Heart right ventricle (tissue), 16 donors: ENCODE data around the gene TMEM253. TPM values are rescaled to one million over a fixed set of nuclear protein-coding genes. Genes with fewer than 3 reads are reported as not detected.
A peak's percentile ranks its signal among the peaks of the same experiment; 100 is the strongest.

Experiments used
- ATAC-seq, 8 donors: fragments of 200-7000 bp; cut with Tn5 transposase; one replicate each; pipeline ENCODE4 v1.9.1; 2020; ENCODE audit warnings: mild to moderate bottlenecking in 8 of 8, moderate library complexity in 8 of 8, moderate number of reproducible peaks in 1 of 8
- DNase-seq, 2 donors: peaks; one replicate each; pipeline ENCODE4 v3.0.0-alpha.2; 2020
- H3K27ac ChIP-seq, 10 donors: fragments of 200-600 bp; sonication (generic) in 2 of 10; one replicate each; pipeline versions ENCODE4 v1.5.0 to v1.8.0; 2020 to 2022; ENCODE audit warnings: mild to moderate bottlenecking in 3 of 10
- H3K27me3 ChIP-seq, 7 donors: fragments of 200-600 bp; one replicate each; pipeline ENCODE4 v1.8.0; 2021 to 2022; ENCODE audit warnings: mild to moderate bottlenecking in 2 of 7
- H3K36me3 ChIP-seq, 9 donors: fragments of 200-600 bp; sonication (generic) in 1 of 9; one replicate each; pipeline versions ENCODE4 v1.5.0 to v1.8.0; 2020 to 2022; ENCODE audit warnings: mild to moderate bottlenecking in 2 of 9
- H3K4me1 ChIP-seq, 9 donors: fragments of 200-600 bp; sonication (generic) in 1 of 9; one replicate each; pipeline versions ENCODE4 v1.5.0 to v1.8.0; 2020 to 2022; ENCODE audit warnings: mild to moderate bottlenecking in 4 of 9
- H3K4me3 ChIP-seq, 10 donors: fragments of 200-600 bp; sonication (generic) in 2 of 10; one replicate each; pipeline versions ENCODE4 v1.5.0 to v1.8.0; 2020 to 2022; ENCODE audit warnings: mild to moderate bottlenecking in 7 of 10, moderate library complexity in 2 of 10
- H3K9me3 ChIP-seq, 11 donors: fragments of 200-600 bp in 10 of 11; sonication (generic) in 2 of 11; one replicate each; pipeline versions ENCODE4 v1.5.0 to v1.8.0; 2013 to 2022; ENCODE audit warnings: mild to moderate bottlenecking in 2 of 11, control low read depth in 1 of 11, moderate library complexity in 1 of 11
- CTCF ChIP-seq, 9 donors: fragments of 200-600 bp; sonication (generic) in 2 of 9; IDR thresholded peaks; one replicate each; pipeline versions ENCODE4 v1.5.0 to v1.8.0; 2021 to 2022; ENCODE audit warnings: antibody characterized with exemption in 9 of 9, mild to moderate bottlenecking in 5 of 9, moderate library complexity in 1 of 9
- WGBS, 2 donors: extraction: QIAGEN DNeasy Blood & Tissue Kit; methylation state at CpG; one replicate each; pipeline ENCODE4 v1.1.7; 2013; ENCODE audit warnings: inconsistent platforms in 1 of 2; 5-methylcytosine and 5-hydroxymethylcytosine counted together
- intact Hi-C, 10 donors: fragments of 100-400 bp; cut with DNase I; formaldehyde crosslinking; loops; one replicate each; pipeline versions ENCODE4 v1.11.1 to v1.14.2; 2022
- polyA plus RNA-seq, 2 donors: library from polyadenylated mRNA; stranded (reverse); fragments of 200-250 nt; gene quantifications; one replicate each; pipeline ENCODE4 v1.2.3, GENCODE V29; 2013
- total RNA-seq, 10 donors: library from RNA; stranded (reverse); fragmentation: NEBNext Ultra II Directional in 3 of 10; extraction: Animal tissue kit (Norgen Biotek cat#: 25700) in 3 of 10; gene quantifications; one replicate each; pipeline versions ENCODE4 v1.2.1 to v1.2.4, GENCODE V29; 2021 to 2023
- donor health status: Arrhythmogenic right ventricular cardiomyopathy.
- donor health status: ischemic (EF 13 %, LVEDD 7.1; RV severe dilation, severe dysfunction).
- donor health status: healthy with polysubstance abuse.
- donor health status: DM: no; HTN: yes; CAD: no.
- donor health status: DM: no; HTN: no; CAD: no.
- donor health status: ischemic (EF 25% LVEDD 6.9; RV normal size, moderate dysfunction).
- donor health status: ischemic (EF 25% LVEDD 5.7; RV mildly dilated, moderate dysfunction).
- donor health status: healthy.
- donor health status: DM: yes; HTN: yes; CAD: no.
- donor health status: Ischemic cardiomyopathy.
- donor health status: ischemic (EF 35%, LVEDD 5.7; RV mildly dilated, moderate dysfunction).
- donor health status: nonischemic (EF 11% LVEDD 7.7; RV severe dilation, severe dysfunction).
- donor health status: DM: yes; HTN: yes; CAD: no.
- donor health status: PGD.
- donor health status: ischemic (EF 29% LVEDD 5.4; RV normal size, mild dysfunction).
- donor health status: nonischemic (EF 23%, LVEDD 6.1; RV moderate dilation, normal function).

The TMEM253 gene
- total and polyA plus RNA-seq, 12 donors: 0.16 to 1.1 (median 0.30) TPM; not detected in 1

GRCh38 chr14:21078726-21079125 is 22.1 kb upstream of the TMEM253 start:
- DNase-seq (no peak), ATAC-seq (no peak)
- Histone ChIP-seq H3K4me1 (peaks cover 0 to 4% (median 0%) of the 10 kb centered on the region in 9 donors), H3K27me3 (no peaks in the 10 kb centered on the region), H3K27ac (no peak overlapping the region), H3K4me3 (no peak overlapping the region), H3K36me3 (peaks cover 0 to 99% (median 75%) of the 10 kb centered on the region in 9 donors), H3K9me3 (no peaks in the 10 kb centered on the region)
- intact Hi-C loops: no loop called here
- TF ChIP-seq CTCF (IDR thresholded peaks at IDR 0.05): no peak
- 87 to 88% methylated on average over 10 of the region's 10 CpGs for WGBS, 2 donors

GRCh38 chr14:21081521-21082142 is 19.2 kb upstream of the TMEM253 start:
- Histone ChIP-seq H3K4me1 (peaks cover 0 to 30% (median 5%) of the 10 kb centered on the region in 9 donors), H3K4me3 (no peak overlapping the region), H3K27ac (no peak overlapping the region), H3K27me3 (no peaks in the 10 kb centered on the region), H3K36me3 (peaks cover 0 to 99% (median 81%) of the 10 kb centered on the region in 9 donors), H3K9me3 (no peaks in the 10 kb centered on the region)
- DNase-seq: no peak
- ATAC-seq: no peak
- no peak for TF ChIP-seq CTCF (IDR thresholded peaks at IDR 0.05)
- intact Hi-C loops: no loop called here
- WGBS, 2 donors: 88% methylated on average over 30 of the region's 30 CpGs

- DNase-seq (no peak), ATAC-seq (no peak)
- H3K9me3 ChIP-seq: no peaks in the 10 kb centered on the region
- intact Hi-C loops: loop anchor here in 1 of 10 donors (2.0 kb wide), 1 partner anchor 13 kb away; the partner anchor contains the start of gene ARHGEF40
- peaks cover 0 to 99% (median 63%) of the 10 kb centered on the region in 9 donors for H3K36me3 ChIP-seq
- no peak overlapping the region for H3K27ac ChIP-seq
- peaks cover 0 to 44% (median 7%) of the 10 kb centered on the region in 9 donors for H3K4me1 ChIP-seq
- H3K4me3 ChIP-seq: no peak overlapping the region
- TF ChIP-seq CTCF (IDR thresholded peaks at IDR 0.05): no peak
- H3K27me3 ChIP-seq: no peaks in the 10 kb centered on the region
- 86 to 93% methylated on average over 11 of the region's 11 CpGs for WGBS, 2 donors
Measured at GRCh38 chr14:21083565-21084325, 17.1 kb upstream of the TMEM253 start.

GRCh38 chr14:21084396-21084795 is 16.5 kb upstream of the TMEM253 start:
- ATAC-seq (no peak), DNase-seq (no peak)
- Histone ChIP-seq H3K27ac (peak overlapping the region in 2 of 10 donors; percentile 25 to 82), H3K27me3 (no peaks in the 10 kb centered on the region), H3K36me3 (peaks cover 0 to 99% (median 57%) of the 10 kb centered on the region in 9 donors), H3K4me3 (no peak overlapping the region), H3K4me1 (peaks cover 0 to 44% (median 7%) of the 10 kb centered on the region in 9 donors), H3K9me3 (no peaks in the 10 kb centered on the region)
- 81 to 91% methylated on average over 2 of the region's 2 CpGs for WGBS, 2 donors
- intact Hi-C loops: loop anchor here in 1 of 10 donors (2.0 kb wide), 1 partner anchor 14 kb away; the partner anchor contains the start of gene ARHGEF40
- TF ChIP-seq CTCF (IDR thresholded peaks at IDR 0.05): no peak
